ENCODE measurements around the gene PDIA2.

The PDIA2 gene

DNA sequence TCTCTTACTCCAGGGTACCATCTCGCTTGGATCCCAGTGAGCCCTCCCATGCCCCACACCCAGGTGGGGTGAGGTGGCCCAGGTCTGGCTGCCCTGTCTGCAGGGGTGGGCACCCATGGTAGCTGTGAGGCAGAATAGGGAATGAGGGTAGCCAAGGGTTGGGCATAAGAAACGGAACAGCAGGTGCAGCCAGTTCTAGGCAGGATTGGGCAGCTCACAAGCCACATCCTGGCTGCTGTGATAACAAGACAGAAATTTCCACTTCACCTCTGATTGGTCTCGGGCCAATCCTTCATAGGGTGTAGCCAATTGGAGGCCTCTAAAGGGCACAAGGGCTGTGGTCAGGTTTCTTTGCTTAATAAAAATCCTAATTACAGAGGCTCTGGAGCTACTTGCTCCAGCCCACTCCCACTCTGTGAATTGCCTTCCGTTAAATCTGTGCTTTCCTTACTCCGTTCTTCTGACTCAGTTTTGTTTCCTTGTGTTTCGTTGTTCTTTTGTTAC is 4.0 kb upstream of the PDIA2 start:
- TF ChIP-seq CTCF (IDR thresholded peaks at IDR 0.05) = no peak
- TF ChIP-seq ZFX (IDR thresholded peaks at IDR 0.05; ENCODE audit: borderline replicate concordance) = no peak
- peak overlapping the region; percentile 52 for H3K27ac ChIP-seq

- TF ChIP-seq ZFX (IDR thresholded peaks at IDR 0.05; ENCODE audit: borderline replicate concordance) = no peak
- no peak for TF ChIP-seq CTCF (IDR thresholded peaks at IDR 0.05)
- H3K27ac ChIP-seq = peak overlapping the region; percentile 52
Observed at GRCh38 chr16:279531-279930, 3.4 kb upstream of the PDIA2 start.

DNA sequence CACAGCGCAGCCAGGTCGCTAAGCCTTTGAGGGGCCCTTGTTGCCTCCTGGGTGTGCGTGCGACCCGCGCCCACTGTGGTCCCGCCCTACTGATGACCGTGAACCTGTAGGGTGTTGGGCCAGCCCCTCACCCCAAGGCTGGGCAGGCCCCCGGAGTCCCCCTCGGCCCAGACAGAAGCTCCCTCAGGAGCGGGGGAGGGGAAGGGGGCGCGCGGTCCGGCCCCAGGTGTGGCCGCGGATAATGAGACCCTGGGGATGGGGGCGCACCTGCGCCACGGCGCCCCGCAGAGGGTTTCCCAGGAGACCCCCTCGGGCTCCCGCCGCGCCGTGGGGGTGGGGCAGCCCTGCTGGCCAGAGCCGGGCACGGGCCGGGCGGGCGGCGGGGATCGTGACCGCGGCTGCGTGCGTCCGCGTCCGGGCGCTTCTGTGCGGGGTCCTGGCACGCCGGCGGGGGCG is 2.9 kb upstream of the PDIA2 start:
- H3K27ac ChIP-seq = peak overlapping the region; percentile 52
- no peak for TF ChIP-seq ZFX (IDR thresholded peaks at IDR 0.05; ENCODE audit: borderline replicate concordance)
- TF ChIP-seq CTCF (IDR thresholded peaks at IDR 0.05) = no peak

DNA sequence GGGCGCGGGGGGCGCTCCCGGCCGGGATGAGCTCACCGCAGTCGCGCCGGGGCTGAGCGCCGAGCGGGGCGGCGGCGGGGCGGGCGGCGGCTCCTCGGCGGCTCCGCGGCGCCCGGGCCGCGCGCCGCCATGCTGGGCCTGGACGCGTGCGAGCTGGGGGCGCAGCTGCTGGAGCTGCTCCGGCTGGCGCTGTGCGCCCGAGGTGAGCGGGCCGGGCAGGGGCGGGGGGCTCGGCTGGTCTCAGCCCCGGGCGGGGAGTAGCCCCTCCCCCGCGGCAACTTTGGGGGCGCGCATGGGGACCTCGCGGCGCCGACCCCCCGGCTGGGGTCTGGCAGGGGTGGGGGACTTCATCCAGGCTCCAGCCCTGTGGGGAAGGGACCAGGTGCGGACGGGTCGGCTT is 2.4 kb upstream of the PDIA2 start, which contains the start of gene ARHGDIG:
TSS of gene ARHGDIG (plus strand) at position 40 of the 400 bp plus-strand sequence. CDS start at position 130, 90 bp downstream.
- TF ChIP-seq CTCF (IDR thresholded peaks at IDR 0.05) (no peak), ZFX (IDR thresholded peaks at IDR 0.05; ENCODE audit: borderline replicate concordance) (no peak)
- H3K27ac ChIP-seq = peak within 1 kb of the TSS; percentile 52

GRCh38 chr16:280991-281659 is 1.8 kb upstream of the PDIA2 start:
- H3K27ac ChIP-seq = peak overlapping the region; percentile 52
- no peak for TF ChIP-seq ZFX (IDR thresholded peaks at IDR 0.05; ENCODE audit: borderline replicate concordance)
- TF ChIP-seq CTCF (IDR thresholded peaks at IDR 0.05) = no peak

DNA sequence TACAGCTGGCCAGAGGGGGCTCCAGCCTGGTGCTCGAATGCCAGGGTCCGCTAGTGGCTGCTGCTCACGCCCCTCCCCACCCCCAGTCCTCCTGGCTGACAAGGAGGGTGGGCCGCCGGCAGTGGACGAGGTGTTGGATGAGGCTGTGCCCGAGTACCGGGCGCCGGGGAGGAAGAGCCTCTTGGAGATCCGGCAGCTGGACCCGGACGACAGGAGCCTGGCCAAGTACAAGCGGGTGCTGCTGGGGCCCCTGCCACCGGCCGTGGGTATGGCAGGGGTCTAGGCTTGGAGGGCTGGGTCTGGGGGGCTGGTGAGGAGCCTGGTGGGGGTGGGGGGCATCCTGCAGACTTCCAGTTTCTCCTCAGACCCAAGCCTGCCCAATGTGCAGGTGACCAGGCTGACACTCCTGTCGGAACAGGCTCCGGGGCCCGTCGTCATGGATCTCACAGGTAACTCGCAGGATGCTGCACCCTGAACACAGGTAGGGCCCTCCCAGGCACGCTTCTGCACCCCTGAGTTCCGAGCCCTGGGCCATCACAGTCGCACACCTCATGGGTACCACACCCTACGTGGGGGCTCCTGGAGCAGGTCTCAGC is 1.2 kb upstream of the PDIA2 start:
- H3K27ac ChIP-seq = no peak overlapping the region
- no peak for TF ChIP-seq ZFX (IDR thresholded peaks at IDR 0.05; ENCODE audit: borderline replicate concordance)
- no peak for TF ChIP-seq CTCF (IDR thresholded peaks at IDR 0.05)

GRCh38 chr16:282491-282890 is 473 bp upstream of the PDIA2 start:
- no peak overlapping the region for H3K27ac ChIP-seq
- TF ChIP-seq CTCF (IDR thresholded peaks at IDR 0.05) = no peak
- TF ChIP-seq ZFX (IDR thresholded peaks at IDR 0.05; ENCODE audit: borderline replicate concordance) = no peak

Measured in 22Rv1 (cell line).